ENCODE results near the gene TLK2.
A peak's percentile ranks its signal among the peaks of the same experiment; 100 is the strongest.

Gene TLK2

GRCh38 chr17:62573480-62574117, 95.0 kb downstream of the TLK2 start:
- H3K27ac ChIP-seq, result peak overlapping the region; percentile 15 to 30
- intact Hi-C loops (cut with DNase I; ENCODE audit: low total_unique reads), result no loop called here
- H3K27me3 ChIP-seq, result no peaks in the 10 kb centered on the region
- TF ChIP-seq CTCF (IDR thresholded peaks at IDR 0.05), result no peak
- no peaks in the 10 kb centered on the region for H3K9me3 ChIP-seq
- no peak for DNase-seq
- peaks cover 27 to 60% (median 54%) of the 10 kb centered on the region in 3 donors for H3K36me3 ChIP-seq
- H3K4me1 ChIP-seq, result no peaks in the 10 kb centered on the region
- no peak overlapping the region for H3K4me3 ChIP-seq

- H3K36me3 ChIP-seq, result peaks cover 31 to 60% (median 43%) of the 10 kb centered on the region in 3 donors
- intact Hi-C loops (cut with DNase I; ENCODE audit: low total_unique reads), result no loop called here
These were observed 97.8 kb downstream of the TLK2 start for GRCh38 chr17:62576382-62576781.

DNA sequence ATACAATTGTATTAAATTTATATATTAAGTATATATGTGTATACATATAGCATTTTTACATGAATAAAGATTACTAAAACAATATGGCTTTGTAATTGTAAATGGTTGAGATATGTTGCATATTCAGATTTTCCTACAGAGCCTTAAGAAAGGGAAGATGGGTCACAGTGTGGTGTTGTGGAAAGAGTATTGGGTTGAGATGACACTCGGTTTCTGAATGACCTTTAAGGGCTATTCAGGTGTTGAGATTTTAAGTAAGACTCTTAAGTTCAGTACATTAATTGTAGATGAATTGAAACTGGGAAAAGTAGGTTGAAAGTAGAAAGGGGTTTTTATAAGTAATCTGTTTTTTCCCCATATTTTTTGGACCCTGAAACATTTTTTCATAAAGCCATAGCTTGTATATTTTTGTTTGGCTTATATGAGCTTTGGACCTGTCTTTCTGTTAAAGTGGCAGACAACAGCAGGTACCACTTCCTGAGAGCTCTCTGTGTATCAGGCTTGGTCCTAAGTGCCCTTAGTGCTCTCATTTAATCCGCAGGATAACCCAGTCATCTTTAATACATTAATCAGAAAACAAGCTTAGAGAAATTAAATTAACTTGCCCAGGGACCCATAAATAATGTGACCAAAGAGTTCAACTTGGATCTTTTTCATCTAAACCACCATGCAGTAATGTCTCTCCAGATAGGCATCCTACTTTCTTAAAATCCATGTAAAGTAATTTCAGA, 100.3 kb downstream of the TLK2 start:
- DNase-seq, result no peak
- no peaks in the 10 kb centered on the region for H3K27me3 ChIP-seq
- intact Hi-C loops (cut with DNase I; ENCODE audit: low total_unique reads), result no loop called here
- peaks cover 31 to 67% (median 48%) of the 10 kb centered on the region in 3 donors for H3K36me3 ChIP-seq
- no peak overlapping the region for H3K27ac ChIP-seq
- H3K4me1 ChIP-seq, result no peaks in the 10 kb centered on the region
- no peak overlapping the region for H3K4me3 ChIP-seq
- no peak for TF ChIP-seq CTCF (IDR thresholded peaks at IDR 0.05)
- no peaks in the 10 kb centered on the region for H3K9me3 ChIP-seq

More at GRCh38 chr17:62576382-62576781, 97.8 kb downstream of the TLK2 start:
- no peak overlapping the region for H3K4me3 ChIP-seq
- DNase-seq, result no peak
- no peaks in the 10 kb centered on the region for H3K27me3 ChIP-seq
- no peak for TF ChIP-seq CTCF (IDR thresholded peaks at IDR 0.05)
- H3K27ac ChIP-seq, result no peak overlapping the region
- H3K9me3 ChIP-seq, result no peaks in the 10 kb centered on the region
- no peaks in the 10 kb centered on the region for H3K4me1 ChIP-seq

DNA sequence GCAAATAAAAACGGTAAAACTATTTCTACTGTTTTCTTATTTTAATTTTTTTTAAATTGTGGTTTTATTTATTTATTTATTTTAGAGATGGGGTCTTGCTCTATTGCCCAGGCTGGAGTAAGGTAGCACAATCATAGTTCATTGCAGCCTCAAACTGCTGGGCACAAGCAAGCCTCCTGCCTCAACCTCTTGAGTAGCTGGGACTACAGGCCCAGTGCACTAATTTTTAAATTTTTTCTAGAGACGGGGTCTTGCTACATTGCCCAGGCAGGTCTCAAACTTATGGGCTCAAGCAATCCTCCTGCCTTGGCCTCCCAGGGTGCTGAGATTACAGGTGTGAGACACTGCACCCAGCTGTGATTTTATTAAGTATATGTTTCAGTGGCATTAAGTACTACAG, 102.3 kb downstream of the TLK2 start:
- DNase-seq, result no peak
- H3K4me1 ChIP-seq, result no peaks in the 10 kb centered on the region
- H3K27me3 ChIP-seq, result no peaks in the 10 kb centered on the region
- no peak for TF ChIP-seq CTCF (IDR thresholded peaks at IDR 0.05)
- H3K27ac ChIP-seq, result no peak overlapping the region
- H3K36me3 ChIP-seq, result peaks cover 34 to 61% (median 45%) of the 10 kb centered on the region in 3 donors
- intact Hi-C loops (cut with DNase I; ENCODE audit: low total_unique reads), result no loop called here
- no peaks in the 10 kb centered on the region for H3K9me3 ChIP-seq
- H3K4me3 ChIP-seq, result no peak overlapping the region

GRCh38 chr17:62581764-62582163, 103.1 kb downstream of the TLK2 start:
- H3K27me3 ChIP-seq, result no peaks in the 10 kb centered on the region
- no peak for TF ChIP-seq CTCF (IDR thresholded peaks at IDR 0.05)
- peaks cover 40 to 62% (median 45%) of the 10 kb centered on the region in 3 donors for H3K36me3 ChIP-seq
- no peak overlapping the region for H3K4me3 ChIP-seq
- no peak overlapping the region for H3K27ac ChIP-seq
- no peaks in the 10 kb centered on the region for H3K4me1 ChIP-seq
- peak in 1 of 2 donors; percentile 30 for DNase-seq
- no peaks in the 10 kb centered on the region for H3K9me3 ChIP-seq
- intact Hi-C loops (cut with DNase I; ENCODE audit: low total_unique reads), result no loop called here
